ENCODE measurements around the gene PML.

GRCh38 chr15:74060251-74060650 lies 65.7 kb downstream of the PML start:
- TF ChIP-seq CTCF (IDR thresholded peaks at IDR 0.05; ENCODE audit: poor library complexity) (no peak), EZH2 (IDR thresholded peaks at IDR 0.05; ENCODE audit: borderline replicate concordance) (no peak)

Measured in hepatocyte (in vitro differentiated cells).